ENCODE data around the gene OR5K3. TPM values are rescaled to one million over a fixed set of nuclear protein-coding genes. Genes with fewer than 3 reads are reported as not detected.

OR5K3 gene
- total and polyA plus RNA-seq, 9 of the 15 experiments (the other 6 are each of a cell fraction or from before 2014, with no cell fraction given), result not detected

- POLR2A ChIA-PET, result no interaction called here
- no peaks in the 10 kb centered on the region for H3K36me3 ChIP-seq (ENCODE audit: control insufficient read depth, insufficient read depth, low read length)
- H2AFZ ChIP-seq (ENCODE audit: low read depth, low read length), result no peak overlapping the region
- TF ChIP-seq ZNF217 (CRISPR knock-in tag; IDR thresholded peaks at IDR 0.05) (no peak), MEF2A (IDR thresholded peaks at IDR 0.05; ENCODE audit: control insufficient read depth, low read depth, low read length) (no peak), ZKSCAN8 (CRISPR knock-in tag; IDR thresholded peaks at IDR 0.05) (no peak), KLF1 (tag; IDR thresholded peaks at IDR 0.05) (no peak), EZH2 (IDR thresholded peaks at IDR 0.05; ENCODE audit: borderline replicate concordance, low read depth, low read length) (no peak), CTBP1 (IDR thresholded peaks at IDR 0.05; ENCODE audit: borderline replicate concordance) (no peak), ZNF77 (CRISPR knock-in tag; IDR thresholded peaks at IDR 0.05) (no peak)
- no peaks in the 10 kb centered on the region for H3K79me2 ChIP-seq (ENCODE audit: control insufficient read depth, insufficient read depth, low read length)
- DNase-seq (ENCODE audit: extremely low read depth in 1 of 4, low spot score in 3 of 4) (no peak), ATAC-seq (no peak), FAIRE-seq (no peak)
- no peaks in the 10 kb centered on the region for H3K4me1 ChIP-seq (replicated peaks in 1 of 2; ENCODE audit: control insufficient read depth in 2 of 2, insufficient read depth in 2 of 2, low read length in 2 of 2)
- no peaks in the 10 kb centered on the region for H3K9me3 ChIP-seq (replicated peaks; ENCODE audit: control insufficient read depth, insufficient read depth, low read depth, low read length)
- H3K27ac ChIP-seq (ENCODE audit: extremely low read depth, low read depth, low read length), result no peak overlapping the region
- H4K20me1 ChIP-seq (replicated peaks; ENCODE audit: control insufficient read depth, insufficient read depth, low read length), result no peaks in the 10 kb centered on the region
- in situ Hi-C loops (cut with MboI) (no loop called here), intact Hi-C loops (cut with micrococcal nuclease) (no loop called here)
- no TSS peak for BruUV-seq (replicated peaks)
- CTCF ChIA-PET (ENCODE audit: low intra/inter-chr PET ratio), result no interaction called here
- no peaks in the 10 kb centered on the region for H3K27me3 ChIP-seq (ENCODE audit: control insufficient read depth in 2 of 2, insufficient read depth in 2 of 2, low read length in 2 of 2)
- 0% methylated on average over 3 of the region's 3 CpGs for whole genome bisulfite sequencing (ENCODE audit: insufficient coverage, low coverage, missing lambda C conversion rate)
- H3K9ac ChIP-seq (ENCODE audit: insufficient read depth in 1 of 2, low read depth in 2 of 2, low read length in 2 of 2), result no peak overlapping the region
- H3K9me1 ChIP-seq (ENCODE audit: control insufficient read depth, insufficient read depth, low read length), result no peaks in the 10 kb centered on the region
- no peak overlapping the region for H3K4me3 ChIP-seq
- H3K4me2 ChIP-seq (ENCODE audit: insufficient read depth, low read length), result no peak overlapping the region
These were observed 29.8 kb upstream of the OR5K3 start for GRCh38 chr3:98360681-98361080.

DNA sequence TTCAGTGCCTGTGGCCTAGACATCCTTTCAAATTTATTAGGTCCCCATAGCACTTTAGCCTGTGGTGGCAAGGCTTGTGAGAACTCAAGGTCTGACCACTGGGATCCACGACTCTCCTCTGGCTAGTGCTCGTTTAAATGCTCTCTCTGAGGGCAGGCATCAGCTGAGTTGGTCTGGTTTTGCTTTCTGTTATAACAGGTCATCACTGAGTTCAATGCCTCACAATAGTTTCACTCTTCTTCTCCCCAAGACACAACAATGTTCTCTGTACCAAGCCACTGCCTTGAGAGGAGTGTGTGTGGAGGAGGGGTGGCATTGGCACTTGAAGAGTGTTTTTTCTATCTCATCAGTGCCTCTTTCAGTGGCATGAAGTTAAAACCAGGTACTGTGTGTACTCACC lies 29.2 kb upstream of the OR5K3 start:
- DNase-seq (ENCODE audit: extremely low read depth in 1 of 4, low spot score in 3 of 4), result no peak
- CTCF ChIA-PET (ENCODE audit: low intra/inter-chr PET ratio), result no interaction called here
- Histone ChIP-seq H3K79me2 (ENCODE audit: control insufficient read depth, insufficient read depth, low read length) (no peaks in the 10 kb centered on the region), H2AFZ (ENCODE audit: low read depth, low read length) (no peak overlapping the region), H3K4me2 (ENCODE audit: insufficient read depth, low read length) (no peak overlapping the region), H3K4me1 (replicated peaks in 1 of 2; ENCODE audit: control insufficient read depth in 2 of 2, insufficient read depth in 2 of 2, low read length in 2 of 2) (no peaks in the 10 kb centered on the region), H3K27me3 (ENCODE audit: control insufficient read depth in 2 of 2, insufficient read depth in 2 of 2, low read length in 2 of 2) (no peaks in the 10 kb centered on the region), H3K4me3 (no peak overlapping the region), H4K20me1 (replicated peaks; ENCODE audit: control insufficient read depth, insufficient read depth, low read length) (no peaks in the 10 kb centered on the region), H3K27ac (ENCODE audit: extremely low read depth, low read depth, low read length) (no peak overlapping the region), H3K9me1 (ENCODE audit: control insufficient read depth, insufficient read depth, low read length) (no peaks in the 10 kb centered on the region), H3K9me3 (replicated peaks; ENCODE audit: control insufficient read depth, insufficient read depth, low read depth, low read length) (no peaks in the 10 kb centered on the region), H3K36me3 (ENCODE audit: control insufficient read depth, insufficient read depth, low read length) (no peaks in the 10 kb centered on the region), H3K9ac (ENCODE audit: insufficient read depth in 1 of 2, low read depth in 2 of 2, low read length in 2 of 2) (no peak overlapping the region)
- POLR2A ChIA-PET, result no interaction called here
- BruUV-seq (replicated peaks), result no TSS peak
- no peak for FAIRE-seq
- ATAC-seq, result no peak
- intact Hi-C loops (cut with micrococcal nuclease) (no loop called here), in situ Hi-C loops (cut with MboI) (no loop called here)
- 0% methylated on average over 2 of the region's 2 CpGs for WGBS (ENCODE audit: insufficient coverage, low coverage, missing lambda C conversion rate)
- TF ChIP-seq ARHGAP35 (IDR thresholded peaks at IDR 0.05; ENCODE audit: partially characterized antibody) (no peak), ZNF232 (CRISPR knock-in tag; IDR thresholded peaks at IDR 0.05) (no peak), ZBED1 (IDR thresholded peaks at IDR 0.05) (no peak), BDP1 (IDR thresholded peaks at IDR 0.05; ENCODE audit: insufficient read depth, insufficient read length) (no peak), ZNF124 (CRISPR knock-in tag; IDR thresholded peaks at IDR 0.05) (no peak)
